Neural progenitor cell (in vitro differentiated cells): ENCODE data around the gene TFDP1. TPM values are rescaled to one million over a fixed set of nuclear protein-coding genes. Genes with fewer than 3 reads are reported as not detected.

ENCODE experiments used
- DNase-seq: peaks from one replicate; pipeline ENCODE4 v3.0.0-alpha.2; 2016; ENCODE audit warnings: low spot score
- H2AFZ ChIP-seq: fragments of 200-600 bp; sonication (generic); replicated peaks from 2 replicates; pipeline ENCODE4 v1.6.1; 2016; ENCODE audit warnings: antibody characterized with exemption
- H3F3A ChIP-seq: fragments of 200-600 bp; sonication (generic); 2 replicates; pipeline ENCODE4 v1.6.1; 2016; ENCODE audit warnings: antibody characterized with exemption, low read depth
- H3K27ac ChIP-seq: fragments of 200-600 bp; sonication (generic); 2 replicates; pipeline ENCODE4 v1.5.1; 2016; ENCODE audit warnings: mild to moderate bottlenecking
- H3K27me3 ChIP-seq: fragments of 200-600 bp; sonication (generic); 2 replicates; pipeline ENCODE4 v1.6.1; 2016; ENCODE audit warnings: mild to moderate bottlenecking, moderate library complexity
- H3K36me3 ChIP-seq: fragments of 200-600 bp; sonication (generic); 2 replicates; pipeline ENCODE4 v1.5.1; 2016
- H3K4me1 ChIP-seq: fragments of 200-600 bp; sonication (generic); 2 replicates; pipeline ENCODE4 v1.6.1; 2016; ENCODE audit warnings: mixed run types
- H3K4me2 ChIP-seq: fragments of 200-600 bp; sonication (generic); 2 replicates; pipeline ENCODE4 v1.6.1; 2016
- H3K4me3 ChIP-seq: fragments of 200-600 bp; sonication (generic); 2 replicates; pipeline ENCODE4 v1.5.1; 2016
- H3K79me2 ChIP-seq: fragments of 200-600 bp; sonication (generic); 2 replicates; pipeline ENCODE4 v1.6.1; 2016; ENCODE audit warnings: low read depth
- H3K9ac ChIP-seq: fragments of 200-600 bp; sonication (generic); 2 replicates; pipeline ENCODE4 v1.6.1; 2016
- H3K9me3 ChIP-seq: fragments of 200-600 bp; sonication (generic); 2 replicates; pipeline ENCODE4 v1.5.1; 2016; ENCODE audit warnings: low read depth
- H4K20me1 ChIP-seq: fragments of 200-600 bp; sonication (generic); 2 replicates; pipeline ENCODE4 v1.6.1; 2016; ENCODE audit warnings: low read depth
- H3K27ac Mint-ChIP-seq: 3 replicates; pipeline ENCODE4 v1.8.0; 2021; ENCODE audit warnings: mixed read lengths
- H3K27me3 Mint-ChIP-seq: 2 replicates; pipeline ENCODE4 v1.8.0; 2022; ENCODE audit warnings: low read depth, mild to moderate bottlenecking, inconsistent platforms, moderate library complexity, mixed read lengths; ENCODE audit not compliant: insufficient read depth
- H3K36me3 Mint-ChIP-seq: 3 replicates; pipeline ENCODE4 v1.8.0; 2021; ENCODE audit warnings: mixed read lengths
- H3K4me1 Mint-ChIP-seq: 3 replicates; pipeline ENCODE4 v1.8.0; 2021; ENCODE audit warnings: mixed read lengths
- H3K4me3 Mint-ChIP-seq: 3 replicates; pipeline ENCODE4 v1.8.0; 2021; ENCODE audit warnings: mild to moderate bottlenecking, moderate library complexity, mixed read lengths
- H3K9me3 Mint-ChIP-seq: 3 replicates; pipeline ENCODE4 v1.8.0; 2020; ENCODE audit warnings: mixed read lengths
- CTCF ChIP-seq: fragments of 200-600 bp; sonication (generic); IDR thresholded peaks from 2 replicates; pipeline ENCODE4 v1.5.1; 2017; ENCODE audit warnings: antibody characterized with exemption, mild to moderate bottlenecking
- EZH2 ChIP-seq: fragments of 200-600 bp; sonication (generic); IDR thresholded peaks from 2 replicates; pipeline ENCODE4 v1.6.1; 2017; ENCODE audit warnings: antibody characterized with exemption, mild to moderate bottlenecking, moderate library complexity
- EZH2phosphoT487 ChIP-seq: fragments of 200-600 bp; sonication (generic); IDR thresholded peaks from 2 replicates; pipeline ENCODE4 v1.6.1; 2017; ENCODE audit warnings: antibody characterized with exemption
- total RNA-seq: library from RNA; depleted of rRNA; stranded (reverse); fragments of >200 nt; gene quantifications from 2 replicates; pipeline ENCODE4 v1.2.3, GENCODE V29; 2015; ENCODE audit warnings: low replicate concordance

TFDP1 gene
- total RNA-seq, 1 donor from 2014 or later: 88.6 TPM

GRCh38 chr13:113596321-113597200 lies 12.0 kb downstream of the TFDP1 start:
- no peaks in the 10 kb centered on the region for H3K9me3 ChIP-seq
- Mint-ChIP-seq H3K4me3 (no peak overlapping the region), H3K27ac (no peak overlapping the region), H3K27me3 (peaks cover 4% of the 10 kb centered on the region), H3K9me3 (peaks cover 44% of the 10 kb centered on the region), H3K4me1 (no peaks in the 10 kb centered on the region), H3K36me3 (peaks cover 68% of the 10 kb centered on the region)
- TF ChIP-seq CTCF: no peak
- no peak for TF ChIP-seq EZH2
- no peak for TF ChIP-seq EZH2phosphoT487
- no peak overlapping the region for H2AFZ ChIP-seq
- no peak overlapping the region for H3K4me3 ChIP-seq
- no peak for DNase-seq
- no peaks in the 10 kb centered on the region for H3K4me1 ChIP-seq
- peaks cover 12% of the 10 kb centered on the region for H4K20me1 ChIP-seq
- H3K27ac ChIP-seq: no peak overlapping the region
- no peaks in the 10 kb centered on the region for H3K36me3 ChIP-seq
- H3K9ac ChIP-seq: no peak overlapping the region
- peaks cover 100% of the 10 kb centered on the region for H3K79me2 ChIP-seq
- H3F3A ChIP-seq: no peaks in the 10 kb centered on the region
- H3K4me2 ChIP-seq: no peak overlapping the region
- no peaks in the 10 kb centered on the region for H3K27me3 ChIP-seq

DNA sequence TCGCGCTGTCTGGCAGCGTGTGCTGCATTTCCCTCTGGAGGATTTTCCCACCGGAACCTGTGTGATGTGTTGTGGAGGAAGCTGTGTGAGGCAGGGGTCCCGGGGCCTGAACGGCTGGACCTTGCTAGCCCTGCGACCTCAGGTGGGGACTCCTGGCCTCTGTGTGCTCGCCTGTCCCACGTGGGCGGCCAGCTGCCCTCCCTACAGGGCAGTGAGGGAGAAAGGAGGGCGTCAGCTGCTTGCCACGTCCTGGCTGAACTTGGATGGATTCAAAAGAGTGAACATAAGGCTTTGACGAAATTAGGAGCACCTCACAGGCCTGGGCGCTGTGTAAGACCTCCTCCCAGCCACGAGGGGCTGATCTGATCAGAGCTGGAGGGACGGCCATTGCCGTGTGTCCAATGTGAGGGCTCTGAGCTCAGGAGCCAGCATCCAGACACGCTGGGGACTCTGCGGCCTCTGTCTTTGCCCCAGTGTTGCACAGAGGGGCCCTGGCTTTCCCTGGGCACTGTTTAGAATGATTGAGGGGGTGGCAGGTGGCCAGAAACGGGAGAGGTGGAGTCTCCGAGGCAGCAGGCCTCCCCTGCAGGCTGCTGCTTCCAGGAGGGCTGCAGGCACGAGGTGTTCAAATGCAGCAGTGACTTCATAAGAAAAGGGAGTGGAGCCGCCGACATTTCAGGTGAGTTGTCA lies 13.0 kb downstream of the TFDP1 start:
- Mint-ChIP-seq H3K4me1 (peaks cover 5% of the 10 kb centered on the region), H3K4me3 (no peak overlapping the region), H3K27me3 (no peaks in the 10 kb centered on the region), H3K9me3 (peaks cover 34% of the 10 kb centered on the region), H3K36me3 (peaks cover 63% of the 10 kb centered on the region), H3K27ac (no peak overlapping the region)
- Histone ChIP-seq H3K9me3 (no peaks in the 10 kb centered on the region), H2AFZ (no peak overlapping the region), H3K27ac (no peak overlapping the region), H3K79me2 (peaks cover 100% of the 10 kb centered on the region), H3K9ac (no peak overlapping the region), H3F3A (no peaks in the 10 kb centered on the region), H3K4me1 (peaks cover 2% of the 10 kb centered on the region), H4K20me1 (peaks cover 13% of the 10 kb centered on the region), H3K27me3 (no peaks in the 10 kb centered on the region), H3K4me3 (no peak overlapping the region), H3K36me3 (no peaks in the 10 kb centered on the region), H3K4me2 (no peak overlapping the region)
- no peak for TF ChIP-seq EZH2phosphoT487
- no peak for TF ChIP-seq EZH2
- TF ChIP-seq CTCF: no peak
- DNase-seq: no peak

DNA sequence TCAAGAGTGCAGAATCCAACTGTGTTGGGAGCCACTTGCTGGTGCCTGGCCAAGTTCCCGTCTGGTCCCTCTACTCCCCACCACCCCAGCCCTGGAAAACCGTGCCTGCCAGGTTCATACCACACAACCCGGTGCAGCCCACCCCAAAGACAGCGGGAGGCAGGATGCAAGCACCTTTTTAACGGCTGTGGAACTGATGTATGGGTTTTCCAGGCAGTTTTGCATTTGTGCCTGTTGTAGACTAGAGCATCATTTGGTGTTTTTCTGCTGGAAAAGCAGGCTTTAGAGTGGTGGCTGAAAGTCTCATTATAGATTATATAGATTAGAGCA lies 13.5 kb downstream of the TFDP1 start:
- DNase-seq: no peak
- Mint-ChIP-seq H3K9me3 (peaks cover 34% of the 10 kb centered on the region), H3K27ac (no peak overlapping the region), H3K36me3 (peaks cover 63% of the 10 kb centered on the region), H3K4me3 (no peak overlapping the region), H3K4me1 (peaks cover 8% of the 10 kb centered on the region), H3K27me3 (no peaks in the 10 kb centered on the region)
- Histone ChIP-seq H3K9ac (no peak overlapping the region), H3K27ac (no peak overlapping the region), H4K20me1 (peaks cover 13% of the 10 kb centered on the region), H3K79me2 (peaks cover 100% of the 10 kb centered on the region), H3K36me3 (no peaks in the 10 kb centered on the region), H3K9me3 (no peaks in the 10 kb centered on the region), H3F3A (no peaks in the 10 kb centered on the region), H3K4me2 (no peak overlapping the region), H3K27me3 (no peaks in the 10 kb centered on the region), H3K4me1 (peaks cover 3% of the 10 kb centered on the region), H3K4me3 (no peak overlapping the region), H2AFZ (no peak overlapping the region)
- TF ChIP-seq EZH2phosphoT487: no peak
- no peak for TF ChIP-seq CTCF
- no peak for TF ChIP-seq EZH2
